OCI-LY7 (cell line): Measurements from ENCODE around the gene CLCN2. TPM values are rescaled to one million over a fixed set of nuclear protein-coding genes. Genes with fewer than 3 reads are reported as not detected.

ENCODE experiments used
- BruUV-seq: library from RNA; stranded (reverse); fragments of 400-500 nt; replicated peaks from 2 replicates; lab custom pipeline; 2021; lab: Mats Ljungman, UMichigan
- CTCF ChIA-PET: fragments of 300-600 bp; sonication (Branson Sonifier 250); formaldehyde crosslinking; loops from one replicate; lab custom pipeline; 2022; ENCODE audit warnings: antibody characterized with exemption; ENCODE audit not compliant: unreplicated experiment; lab: Charles Lee
- POLR2A ChIA-PET: fragments of 300-600 bp; sonication (Branson Sonifier 250); formaldehyde crosslinking; loops from one replicate; lab custom pipeline; 2022; ENCODE audit warnings: antibody characterized with exemption; lab: Charles Lee
- DNase-seq: peaks from one replicate; pipeline ENCODE4 v3.0.0-alpha.2; 2015; ENCODE audit warnings: low spot score
- H2AFZ ChIP-seq: fragments of 200-600 bp; sonication (generic), shearing (Covaris generic); 2 replicates; pipeline ENCODE4 v1.6.1; 2014; ENCODE audit warnings: mild to moderate bottlenecking, antibody characterized with exemption, low read length, moderate library complexity
- H3K27ac ChIP-seq: fragments of 200-600 bp; sonication (generic); 2 replicates; pipeline ENCODE4 v1.5.1; 2014; ENCODE audit warnings: mixed run types, low read depth, mild to moderate bottlenecking, moderate library complexity, low read length, inconsistent platforms; ENCODE audit not compliant: poor library complexity, severe bottlenecking
- H3K36me3 ChIP-seq: fragments of 200-600 bp; sonication (generic); 2 replicates; pipeline ENCODE4 v1.6.1; 2014; ENCODE audit warnings: mild to moderate bottlenecking, antibody characterized with exemption, low read length, moderate library complexity, mixed read lengths; ENCODE audit not compliant: insufficient read depth
- H3K4me1 ChIP-seq: fragments of 200-600 bp; sonication (generic); 2 replicates; pipeline ENCODE4 v1.5.1; 2014; ENCODE audit warnings: mild to moderate bottlenecking, low read length; ENCODE audit not compliant: insufficient read depth, poor library complexity, severe bottlenecking
- H3K4me2 ChIP-seq: fragments of 200-600 bp; sonication (generic); 2 replicates; pipeline ENCODE4 v1.6.1; 2014; ENCODE audit warnings: mild to moderate bottlenecking, low read length
- H3K4me3 ChIP-seq: fragments of 200-600 bp; sonication (generic); 2 replicates; pipeline ENCODE4 v1.5.1; 2014; ENCODE audit warnings: mild to moderate bottlenecking, low read depth, low read length; ENCODE audit not compliant: poor library complexity, severe bottlenecking
- H3K79me2 ChIP-seq: fragments of 200-600 bp; sonication (generic); 2 replicates; pipeline ENCODE4 v1.6.1; 2016; ENCODE audit warnings: low read depth, mild to moderate bottlenecking, low read length, moderate library complexity, mixed read lengths; ENCODE audit not compliant: insufficient read depth
- H3K9me2 ChIP-seq: fragments of 200-600 bp; sonication (generic); 2 replicates; pipeline ENCODE4 v1.6.1; 2016; ENCODE audit warnings: mild to moderate bottlenecking, low read length, mixed read lengths; ENCODE audit not compliant: insufficient read depth
- H3K9me3 ChIP-seq: fragments of 200-600 bp; sonication (generic); 2 replicates; pipeline ENCODE4 v1.6.1; 2014; ENCODE audit warnings: mild to moderate bottlenecking, mixed run types, low read length, mixed read lengths
- H4K20me1 ChIP-seq: fragments of 200-600 bp; sonication (generic); 2 replicates; pipeline ENCODE4 v1.6.1; 2014; ENCODE audit warnings: mild to moderate bottlenecking, antibody characterized with exemption, low read length, moderate library complexity, mixed read lengths; ENCODE audit not compliant: insufficient read depth
- CTCF ChIP-seq: fragments of 200-600 bp; sonication (generic); conservative IDR thresholded peaks from 2 replicates; pipeline ENCODE4 v1.5.1; 2014; ENCODE audit warnings: mild to moderate bottlenecking, antibody characterized with exemption, low read length, moderate library complexity, mixed read lengths
- EZH2phosphoT487 ChIP-seq: fragments of 200-600 bp; sonication (generic); IDR thresholded peaks from 2 replicates; pipeline ENCODE4 v1.6.1; 2018; ENCODE audit warnings: low read depth, borderline replicate concordance, mild to moderate bottlenecking, mixed run types, antibody characterized with exemption, low read length, moderate library complexity, mixed read lengths
- intact Hi-C: fragments of 100-400 bp; cut with micrococcal nuclease; formaldehyde crosslinking; loops from one replicate; pipeline ENCODE4 v1.10.0; 2022; ENCODE audit not compliant: unreplicated experiment
- total RNA-seq, 2 experiments: library from RNA; depleted of rRNA in 1 of 2; stranded (reverse); fragments of >200 nt in 1 of 2; shearing (Covaris generic) in 1 of 2; gene quantifications; 2 replicates each; pipeline ENCODE4 v1.2.3, GENCODE V29; 2014 to 2022

The CLCN2 gene
- total RNA-seq, 2 experiments from 2014 or later = 4.2 to 15.0 TPM

GRCh38 chr3:184337399-184337714 is 24.0 kb downstream of the CLCN2 start, which contains the start of gene FAM131A:
TSS of gene FAM131A (plus strand) at chr3:184337600. CDS start at chr3:184337631, 31 bp downstream.
- intact Hi-C loops = no loop called here
- no peak for DNase-seq
- ChIA-PET POLR2A (interaction anchor here (1.2 kb wide), 1 partner anchor 11 kb away, joined by 4 read pairs; no protein-coding TSS in a partner anchor), CTCF (no interaction called here)
- no TSS peak for BruUV-seq
- Histone ChIP-seq H2AFZ (no peak within 1 kb of the TSS), H3K4me3 (no peak within 1 kb of the TSS), H3K9me3 (no peaks in the 10 kb centered on the region), H3K27ac (no peak within 1 kb of the TSS), H4K20me1 (peaks cover 4% of the 10 kb centered on the region; the same call in 1 of the 2 replicates), H3K9me2 (no peaks in the 10 kb centered on the region), H3K4me1 (peaks cover 8% of the 10 kb centered on the region), H3K4me2 (peak within 1 kb of the TSS; percentile 73; the same call in 1 of the 2 replicates), H3K79me2 (no peaks in the 10 kb centered on the region), H3K36me3 (peaks cover 33% of the 10 kb centered on the region)
- TF ChIP-seq EZH2phosphoT487 (no peak), CTCF (no peak)

- H4K20me1 ChIP-seq = peaks cover 4% of the 10 kb centered on the region; the same call in 1 of the 2 replicates
- no peaks in the 10 kb centered on the region for H3K9me2 ChIP-seq
- BruUV-seq = no TSS peak
- intact Hi-C loops = no loop called here
- no peaks in the 10 kb centered on the region for H3K9me3 ChIP-seq
- CTCF ChIA-PET = no interaction called here
- TF ChIP-seq CTCF = no peak
- no peak for TF ChIP-seq EZH2phosphoT487
- H3K27ac ChIP-seq = no peak overlapping the region
- H3K4me2 ChIP-seq = peak overlapping the region; percentile 73; the same call in 1 of the 2 replicates
- POLR2A ChIA-PET = interaction anchor here (1.2 kb wide), 1 partner anchor 11 kb away, joined by 4 read pairs; no protein-coding TSS in a partner anchor
- no peaks in the 10 kb centered on the region for H3K79me2 ChIP-seq
- no peak overlapping the region for H2AFZ ChIP-seq
- peaks cover 8% of the 10 kb centered on the region for H3K4me1 ChIP-seq
- peak; percentile 17 for DNase-seq
- peak overlapping the region; percentile 64 for H3K4me3 ChIP-seq
- H3K36me3 ChIP-seq = peaks cover 39% of the 10 kb centered on the region
These were observed 24.6 kb downstream of the CLCN2 start for GRCh38 chr3:184336547-184337398.
